GM19468 (cell line): ENCODE data around the gene CRADD.
"Not testable (repeated sequence)": the region's sequence is repeated elsewhere in the genome, so short reads cannot be mapped to it uniquely, and the experiment has no call there.

ENCODE experiments used
- ATAC-seq: cut with Tn5 transposase; IDR thresholded peaks from one replicate; pipeline ENCODE4 v1.9.1; 2021; ENCODE audit warnings: mild to moderate bottlenecking, moderate library complexity, moderate number of reproducible peaks; ENCODE audit not compliant: unreplicated experiment; ENCODE audit errors: extremely low read depth

Gene CRADD

GRCh38 chr12:93885973-93886532, 208.9 kb downstream of the CRADD start:
- ATAC-seq: not testable (repeated sequence)

GRCh38 chr12:93886533-93887511, 209.6 kb downstream of the CRADD start:
- ATAC-seq: no peak

- ATAC-seq: no peak
Measured at GRCh38 chr12:93888964-93889363, 211.8 kb downstream of the CRADD start.

- no peak for ATAC-seq
Measured at GRCh38 chr12:93889516-93890212, 212.5 kb downstream of the CRADD start.

GRCh38 chr12:93892423-93893268, 215.5 kb downstream of the CRADD start:
- ATAC-seq: no peak

GRCh38 chr12:93894391-93895088, 217.4 kb downstream of the CRADD start:
- ATAC-seq: no peak

GRCh38 chr12:93895089-93895445, 217.9 kb downstream of the CRADD start:
- ATAC-seq: no peak

GRCh38 chr12:93896427-93896826, 219.3 kb downstream of the CRADD start:
- no peak for ATAC-seq

GRCh38 chr12:93896952-93897351, 219.8 kb downstream of the CRADD start:
- ATAC-seq: no peak

GRCh38 chr12:93901739-93902138, 224.6 kb downstream of the CRADD start:
- ATAC-seq: no peak

- no peak for ATAC-seq
Measured at GRCh38 chr12:93902192-93902591, 225.0 kb downstream of the CRADD start.

- no peak for ATAC-seq
Measured at GRCh38 chr12:93902736-93903562, 225.8 kb downstream of the CRADD start.

- no peak for ATAC-seq
Measured at GRCh38 chr12:93904124-93904523, 226.9 kb downstream of the CRADD start.

GRCh38 chr12:93908264-93908663, 231.1 kb downstream of the CRADD start:
- no peak for ATAC-seq

- no peak for ATAC-seq
Measured at GRCh38 chr12:93908846-93909567, 231.8 kb downstream of the CRADD start.

GRCh38 chr12:93911396-93911795, 234.2 kb downstream of the CRADD start:
- ATAC-seq: no peak

GRCh38 chr12:93912086-93912733, 235.0 kb downstream of the CRADD start:
- no peak for ATAC-seq

GRCh38 chr12:93913845-93914244, 236.7 kb downstream of the CRADD start:
- ATAC-seq: no peak
